Keratinocyte (primary cell): ENCODE results near the gene FEM1B. TPM values are rescaled to one million over a fixed set of nuclear protein-coding genes. Genes with fewer than 3 reads are reported as not detected.

Source experiments
- DNase-seq: peaks from one replicate; pipeline ENCODE4 v3.0.0-alpha.2; 2011; ENCODE audit warnings: low read depth, missing footprints, low spot score
- FAIRE-seq: peaks from 2 replicates; lab custom pipeline; 2011; peaks lifted over from hg19 to GRCh38; lab: Jason Lieb, UNC
- H2AFZ ChIP-seq: 2 replicates; pipeline ENCODE4 v1.6.0; 2012; ENCODE audit warnings: low read length, control low read depth, inconsistent platforms; ENCODE audit not compliant: control insufficient read depth
- H3K27ac ChIP-seq: 2 replicates; pipeline ENCODE4 v1.5.1; 2011; ENCODE audit warnings: low read length; ENCODE audit not compliant: control insufficient read depth, insufficient read depth
- H3K27me3 ChIP-seq: 3 replicates; pipeline ENCODE4 v1.6.0; 2011; ENCODE audit warnings: low read length; ENCODE audit not compliant: control insufficient read depth, insufficient read depth; ENCODE audit errors: extremely low read depth
- H3K36me3 ChIP-seq, 2 experiments: 2 replicates in 1 of 2; 3 replicates in 1 of 2; pipeline ENCODE4 v1.5.1; 2011; ENCODE audit warnings: low read length in 2 of 2, mild to moderate bottlenecking in 1 of 2; ENCODE audit not compliant: control insufficient read depth in 2 of 2, insufficient read depth in 2 of 2; ENCODE audit errors: extremely low read depth in 1 of 2
- H3K4me1 ChIP-seq: 3 replicates; pipeline ENCODE4 v1.5.1; 2011; ENCODE audit warnings: low read length; ENCODE audit not compliant: control insufficient read depth, insufficient read depth; ENCODE audit errors: extremely low read depth
- H3K4me2 ChIP-seq: 3 replicates; pipeline ENCODE4 v1.6.0; 2011; ENCODE audit warnings: low read depth, low read length; ENCODE audit not compliant: control insufficient read depth, insufficient read depth; ENCODE audit errors: extremely low read depth
- H3K4me3 ChIP-seq, 3 experiments: fragments of 200-600 bp in 1 of 3; sonication (generic) in 1 of 3; 2 replicates in 2 of 3; 3 replicates in 1 of 3; pipeline ENCODE4 v1.5.1; 2011 to 2016; ENCODE audit warnings: low read length in 3 of 3, mild to moderate bottlenecking in 3 of 3, control low read depth in 2 of 3, inconsistent platforms in 1 of 3, low read depth in 1 of 3, mixed read lengths in 1 of 3, mixed run types in 1 of 3, moderate library complexity in 1 of 3; ENCODE audit not compliant: control insufficient read depth in 2 of 3, insufficient read depth in 2 of 3; ENCODE audit errors: extremely low read depth in 1 of 3
- H3K79me2 ChIP-seq: 2 replicates; pipeline ENCODE4 v1.6.0; 2012; ENCODE audit warnings: low read length; ENCODE audit not compliant: control insufficient read depth, insufficient read depth
- H3K9ac ChIP-seq: 3 replicates; pipeline ENCODE4 v1.6.0; 2011; ENCODE audit warnings: low read length; ENCODE audit not compliant: control insufficient read depth, insufficient read depth; ENCODE audit errors: extremely low read depth
- H3K9me1 ChIP-seq: 3 replicates; pipeline ENCODE4 v1.6.0; 2011; ENCODE audit warnings: low read length; ENCODE audit not compliant: control insufficient read depth, insufficient read depth; ENCODE audit errors: extremely low read depth
- H3K9me3 ChIP-seq: 2 replicates; pipeline ENCODE4 v1.5.1; 2012; ENCODE audit warnings: low read depth, low read length; ENCODE audit not compliant: control insufficient read depth
- H4K20me1 ChIP-seq: 3 replicates; pipeline ENCODE4 v1.6.0; 2011; ENCODE audit warnings: low read length; ENCODE audit not compliant: control insufficient read depth, insufficient read depth; ENCODE audit errors: extremely low read depth
- CTCF ChIP-seq, 3 experiments: IDR thresholded peaks in 1 of 3; conservative IDR thresholded peaks in 1 of 3; optimal IDR thresholded peaks in 1 of 3; 2 replicates in 2 of 3; 3 replicates in 1 of 3; pipeline versions ENCODE3 to v1.5.1; 2011; ENCODE audit warnings: low read length in 3 of 3, mild to moderate bottlenecking in 3 of 3, moderate library complexity in 2 of 3, control low read depth in 1 of 3, inconsistent platforms in 1 of 3; ENCODE audit not compliant: insufficient read depth in 2 of 3; ENCODE audit errors: extremely low read depth in 1 of 3
- EZH2 ChIP-seq: IDR thresholded peaks from one replicate; pipeline ENCODE4 v1.6.1; 2012; ENCODE audit warnings: inconsistent platforms, mild to moderate bottlenecking, low read length, moderate library complexity
- dilution Hi-C: fragments of 300-500 bp; cut with MboI; formaldehyde crosslinking; loops from one replicate; pipeline ENCODE4 v1.7.0; 2020; ENCODE audit warnings: low sequenced_read_pairs; ENCODE audit not compliant: extremely low pct_ligation_motif_present
- polyA plus RNA-seq, 5 experiments: library from polyadenylated mRNA; depleted of rRNA in 3 of 5; stranded (reverse) in 3 of 5; stranded (forward) in 1 of 5; unstranded in 1 of 5; fragments of >200 nt; gene quantifications; 1 replicate in 1 of 5; 2 replicates in 3 of 5; 3 replicates in 1 of 5; pipeline versions ENCODE4 v1.2.1 to v1.2.3, GENCODE V29; 2011 to 2012; ENCODE audit warnings: missing spikeins in 2 of 5, low read depth in 1 of 5, low replicate concordance in 1 of 5

FEM1B gene
- polyA plus RNA-seq, 1 donor (not counting 4 experiments of a cell fraction or from before 2014, with no cell fraction given), result 92.6 TPM

GRCh38 chr15:68336516-68336915 is 59.0 kb downstream of the FEM1B start:
- dilution Hi-C loops, result no loop called here
- no peak for FAIRE-seq
- Histone ChIP-seq H3K4me2 (no peak overlapping the region), H3K4me1 (peaks cover 5% of the 10 kb centered on the region), H3K27ac (no peak overlapping the region), H3K9me1 (no peaks in the 10 kb centered on the region), H3K27me3 (peaks cover 2% of the 10 kb centered on the region), H3K79me2 (no peaks in the 10 kb centered on the region), H3K36me3 (no peaks in the 10 kb centered on the region), H3K9ac (no peak overlapping the region), H3K9me3 (no peaks in the 10 kb centered on the region), H3K4me3 (no peak overlapping the region), H2AFZ (no peak overlapping the region), H4K20me1 (no peaks in the 10 kb centered on the region)
- no peak for DNase-seq
- TF ChIP-seq EZH2, result no peak
- TF ChIP-seq CTCF (optimal IDR thresholded peaks at IDR 0.05 in 1 of 3, IDR thresholded peaks at IDR 0.05 in 1 of 3, conservative IDR thresholded peaks at IDR 0.05 in 1 of 3; ENCODE audit: extremely low read depth in 1 of 3, insufficient read depth in 2 of 3, low read length in 3 of 3), result no peak

GRCh38 chr15:68337826-68338225 is 60.3 kb downstream of the FEM1B start:
- Histone ChIP-seq H3K36me3 (no peaks in the 10 kb centered on the region), H3K27ac (no peak overlapping the region), H3K27me3 (peaks cover 2% of the 10 kb centered on the region), H3K4me3 (no peak overlapping the region), H3K9ac (no peak overlapping the region), H3K9me3 (no peaks in the 10 kb centered on the region), H3K9me1 (no peaks in the 10 kb centered on the region), H3K4me2 (no peak overlapping the region), H4K20me1 (no peaks in the 10 kb centered on the region), H3K4me1 (peaks cover 7% of the 10 kb centered on the region), H2AFZ (no peak overlapping the region), H3K79me2 (no peaks in the 10 kb centered on the region)
- no peak for TF ChIP-seq CTCF (optimal IDR thresholded peaks at IDR 0.05 in 1 of 3, IDR thresholded peaks at IDR 0.05 in 1 of 3, conservative IDR thresholded peaks at IDR 0.05 in 1 of 3; ENCODE audit: extremely low read depth in 1 of 3, insufficient read depth in 2 of 3, low read length in 3 of 3)
- no peak for TF ChIP-seq EZH2
- no peak for FAIRE-seq
- DNase-seq, result no peak
- dilution Hi-C loops, result no loop called here
